Keratinocyte (primary cell): ENCODE measurements around the gene ATXN7L1. TPM values are rescaled to one million over a fixed set of nuclear protein-coding genes. Genes with fewer than 3 reads are reported as not detected.

Source experiments
- DNase-seq: peaks from one replicate; pipeline ENCODE4 v3.0.0-alpha.2; 2011; ENCODE audit warnings: low read depth, missing footprints, low spot score
- FAIRE-seq: peaks from 2 replicates; lab custom pipeline; 2011; peaks lifted over from hg19 to GRCh38; lab: Jason Lieb, UNC
- H2AFZ ChIP-seq: 2 replicates; pipeline ENCODE4 v1.6.0; 2012; ENCODE audit warnings: low read length, control low read depth, inconsistent platforms; ENCODE audit not compliant: control insufficient read depth
- H3K27ac ChIP-seq: 2 replicates; pipeline ENCODE4 v1.5.1; 2011; ENCODE audit warnings: low read length; ENCODE audit not compliant: control insufficient read depth, insufficient read depth
- H3K27me3 ChIP-seq: 3 replicates; pipeline ENCODE4 v1.6.0; 2011; ENCODE audit warnings: low read length; ENCODE audit not compliant: control insufficient read depth, insufficient read depth; ENCODE audit errors: extremely low read depth
- H3K36me3 ChIP-seq, 2 experiments: 2 replicates in 1 of 2; 3 replicates in 1 of 2; pipeline ENCODE4 v1.5.1; 2011; ENCODE audit warnings: low read length in 2 of 2, mild to moderate bottlenecking in 1 of 2; ENCODE audit not compliant: control insufficient read depth in 2 of 2, insufficient read depth in 2 of 2; ENCODE audit errors: extremely low read depth in 1 of 2
- H3K4me1 ChIP-seq: 3 replicates; pipeline ENCODE4 v1.5.1; 2011; ENCODE audit warnings: low read length; ENCODE audit not compliant: control insufficient read depth, insufficient read depth; ENCODE audit errors: extremely low read depth
- H3K4me2 ChIP-seq: 3 replicates; pipeline ENCODE4 v1.6.0; 2011; ENCODE audit warnings: low read depth, low read length; ENCODE audit not compliant: control insufficient read depth, insufficient read depth; ENCODE audit errors: extremely low read depth
- H3K4me3 ChIP-seq, 3 experiments: fragments of 200-600 bp in 1 of 3; sonication (generic) in 1 of 3; 2 replicates in 2 of 3; 3 replicates in 1 of 3; pipeline ENCODE4 v1.5.1; 2011 to 2016; ENCODE audit warnings: low read length in 3 of 3, mild to moderate bottlenecking in 3 of 3, control low read depth in 2 of 3, inconsistent platforms in 1 of 3, low read depth in 1 of 3, mixed read lengths in 1 of 3, mixed run types in 1 of 3, moderate library complexity in 1 of 3; ENCODE audit not compliant: control insufficient read depth in 2 of 3, insufficient read depth in 2 of 3; ENCODE audit errors: extremely low read depth in 1 of 3
- H3K79me2 ChIP-seq: 2 replicates; pipeline ENCODE4 v1.6.0; 2012; ENCODE audit warnings: low read length; ENCODE audit not compliant: control insufficient read depth, insufficient read depth
- H3K9ac ChIP-seq: 3 replicates; pipeline ENCODE4 v1.6.0; 2011; ENCODE audit warnings: low read length; ENCODE audit not compliant: control insufficient read depth, insufficient read depth; ENCODE audit errors: extremely low read depth
- H3K9me1 ChIP-seq: 3 replicates; pipeline ENCODE4 v1.6.0; 2011; ENCODE audit warnings: low read length; ENCODE audit not compliant: control insufficient read depth, insufficient read depth; ENCODE audit errors: extremely low read depth
- H3K9me3 ChIP-seq: 2 replicates; pipeline ENCODE4 v1.5.1; 2012; ENCODE audit warnings: low read depth, low read length; ENCODE audit not compliant: control insufficient read depth
- H4K20me1 ChIP-seq: 3 replicates; pipeline ENCODE4 v1.6.0; 2011; ENCODE audit warnings: low read length; ENCODE audit not compliant: control insufficient read depth, insufficient read depth; ENCODE audit errors: extremely low read depth
- CTCF ChIP-seq, 3 experiments: IDR thresholded peaks in 1 of 3; conservative IDR thresholded peaks in 1 of 3; optimal IDR thresholded peaks in 1 of 3; 2 replicates in 2 of 3; 3 replicates in 1 of 3; pipeline versions ENCODE3 to v1.5.1; 2011; ENCODE audit warnings: low read length in 3 of 3, mild to moderate bottlenecking in 3 of 3, moderate library complexity in 2 of 3, control low read depth in 1 of 3, inconsistent platforms in 1 of 3; ENCODE audit not compliant: insufficient read depth in 2 of 3; ENCODE audit errors: extremely low read depth in 1 of 3
- EZH2 ChIP-seq: IDR thresholded peaks from one replicate; pipeline ENCODE4 v1.6.1; 2012; ENCODE audit warnings: inconsistent platforms, mild to moderate bottlenecking, low read length, moderate library complexity
- dilution Hi-C: fragments of 300-500 bp; cut with MboI; formaldehyde crosslinking; loops from one replicate; pipeline ENCODE4 v1.7.0; 2020; ENCODE audit warnings: low sequenced_read_pairs; ENCODE audit not compliant: extremely low pct_ligation_motif_present
- polyA plus RNA-seq, 5 experiments: library from polyadenylated mRNA; depleted of rRNA in 3 of 5; stranded (reverse) in 3 of 5; stranded (forward) in 1 of 5; unstranded in 1 of 5; fragments of >200 nt; gene quantifications; 1 replicate in 1 of 5; 2 replicates in 3 of 5; 3 replicates in 1 of 5; pipeline versions ENCODE4 v1.2.1 to v1.2.3, GENCODE V29; 2011 to 2012; ENCODE audit warnings: missing spikeins in 2 of 5, low read depth in 1 of 5, low replicate concordance in 1 of 5

Gene ATXN7L1
- polyA plus RNA-seq, 1 donor (not counting 4 experiments of a cell fraction or from before 2014, with no cell fraction given), result 4.8 TPM

DNA sequence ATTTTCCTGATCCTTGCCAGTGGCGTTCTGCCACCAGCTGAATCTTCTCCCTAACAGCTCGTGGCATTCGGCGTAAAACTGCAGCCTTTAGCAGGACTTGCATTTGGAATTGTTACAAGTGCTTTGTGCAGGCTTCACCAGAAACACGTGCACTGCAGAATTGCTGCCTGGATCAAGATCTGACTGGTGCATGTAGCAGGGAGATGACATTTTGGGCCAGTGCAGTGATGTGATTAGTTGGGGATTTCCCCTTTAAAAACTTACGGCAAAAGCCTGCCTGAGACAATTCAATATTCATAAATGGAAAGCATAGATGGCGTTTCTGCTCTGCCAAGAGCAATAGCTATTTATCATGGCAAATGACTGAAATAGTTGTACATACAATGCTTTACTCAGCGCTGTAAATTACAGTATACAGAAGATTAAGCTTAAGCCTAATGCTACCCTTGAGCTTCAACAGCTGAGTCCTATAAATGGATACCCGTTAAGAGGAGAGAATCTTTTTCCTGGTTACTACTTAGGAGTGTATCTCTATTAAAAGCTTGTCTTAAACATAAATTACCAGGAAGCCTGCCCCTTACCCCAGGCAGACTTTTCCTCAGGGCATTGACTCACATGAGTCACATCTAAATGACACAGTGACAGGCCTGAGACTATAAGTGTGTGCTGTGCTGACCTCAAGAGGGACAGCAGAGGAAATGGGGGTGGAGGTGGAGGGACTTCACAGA is 106.3 kb downstream of the ATXN7L1 start:
- no peak overlapping the region for H2AFZ ChIP-seq
- no peaks in the 10 kb centered on the region for H4K20me1 ChIP-seq
- DNase-seq (no peak), FAIRE-seq (no peak)
- no peaks in the 10 kb centered on the region for H3K9me1 ChIP-seq
- H3K9ac ChIP-seq, result no peak overlapping the region
- H3K27me3 ChIP-seq, result no peaks in the 10 kb centered on the region
- H3K36me3 ChIP-seq, result peaks cover 0 to 2% of the 10 kb centered on the region in 2 experiments
- H3K4me1 ChIP-seq, result peaks cover 6% of the 10 kb centered on the region
- no peak overlapping the region for H3K4me3 ChIP-seq
- dilution Hi-C loops, result no loop called here
- TF ChIP-seq CTCF (optimal IDR thresholded peaks at IDR 0.05 in 1 of 3, IDR thresholded peaks at IDR 0.05 in 1 of 3, conservative IDR thresholded peaks at IDR 0.05 in 1 of 3; ENCODE audit: extremely low read depth in 1 of 3, insufficient read depth in 2 of 3, low read length in 3 of 3), result no peak
- TF ChIP-seq EZH2, result no peak
- H3K79me2 ChIP-seq, result no peaks in the 10 kb centered on the region
- H3K4me2 ChIP-seq, result no peak overlapping the region
- H3K9me3 ChIP-seq, result no peaks in the 10 kb centered on the region
- no peak overlapping the region for H3K27ac ChIP-seq

GRCh38 chr7:105768898-105769507 is 107.4 kb downstream of the ATXN7L1 start:
- Histone ChIP-seq H3K27ac (no peak overlapping the region), H3K4me3 (no peak overlapping the region), H3K36me3 (peaks cover 0 to 2% of the 10 kb centered on the region in 2 experiments), H3K4me1 (peaks cover 6% of the 10 kb centered on the region), H3K9ac (no peak overlapping the region), H3K79me2 (no peaks in the 10 kb centered on the region), H4K20me1 (no peaks in the 10 kb centered on the region), H3K27me3 (no peaks in the 10 kb centered on the region), H3K4me2 (no peak overlapping the region), H2AFZ (no peak overlapping the region), H3K9me1 (no peaks in the 10 kb centered on the region), H3K9me3 (no peaks in the 10 kb centered on the region)
- dilution Hi-C loops, result no loop called here
- no peak for DNase-seq
- no peak for TF ChIP-seq CTCF (optimal IDR thresholded peaks at IDR 0.05 in 1 of 3, IDR thresholded peaks at IDR 0.05 in 1 of 3, conservative IDR thresholded peaks at IDR 0.05 in 1 of 3; ENCODE audit: extremely low read depth in 1 of 3, insufficient read depth in 2 of 3, low read length in 3 of 3)
- no peak for FAIRE-seq
